SHP77 treated with DMSO at 0.1 percent for 48 hours (cell line): Measurements from ENCODE around the gene APOB.

ENCODE experiments used
- DNase-seq: peaks from one replicate; lab custom pipeline; 2025; lab: John Stamatoyannopoulos, UW

The APOB gene

GRCh38 chr2:20977520-20978180, 66.2 kb downstream of the APOB start:
- no peak for DNase-seq

GRCh38 chr2:20976527-20976926, 67.3 kb downstream of the APOB start:
- no peak for DNase-seq

GRCh38 chr2:20972792-20973565, 70.9 kb downstream of the APOB start:
- DNase-seq = no peak

- DNase-seq = no peak
These were observed 71.8 kb downstream of the APOB start for GRCh38 chr2:20972110-20972509.

GRCh38 chr2:20970068-20970467, 73.8 kb downstream of the APOB start:
- no peak for DNase-seq

GRCh38 chr2:20966061-20966595, 77.7 kb downstream of the APOB start:
- no peak for DNase-seq

GRCh38 chr2:20965221-20965620, 78.7 kb downstream of the APOB start:
- DNase-seq = no peak

- no peak for DNase-seq
These were observed 80.0 kb downstream of the APOB start for GRCh38 chr2:20963867-20964266.

GRCh38 chr2:20962939-20963557, 80.8 kb downstream of the APOB start:
- DNase-seq = peak; percentile 36

GRCh38 chr2:20961858-20962257, 82.0 kb downstream of the APOB start:
- DNase-seq = no peak

- no peak for DNase-seq
These were observed 83.9 kb downstream of the APOB start for GRCh38 chr2:20960003-20960402.

- no peak for DNase-seq
These were observed 84.6 kb downstream of the APOB start for GRCh38 chr2:20959252-20959651.

- no peak for DNase-seq
These were observed 85.9 kb downstream of the APOB start for GRCh38 chr2:20957788-20958525.

- no peak for DNase-seq
These were observed 88.4 kb downstream of the APOB start for GRCh38 chr2:20955277-20956026.

GRCh38 chr2:20953146-20953824, 90.6 kb downstream of the APOB start:
- DNase-seq = no peak
